ENCODE data around the gene SCO2.

SCO2 gene

GRCh38 chr22:50517495-50518260 lies 7.7 kb downstream of the SCO2 start:
- DNase-seq, result no peak

GRCh38 chr22:50516891-50517290 lies 8.5 kb downstream of the SCO2 start:
- DNase-seq, result no peak

- no peak for DNase-seq
Observed at GRCh38 chr22:50516068-50516467, 9.3 kb downstream of the SCO2 start.

- no peak for DNase-seq
Observed at GRCh38 chr22:50513175-50513574, 12.2 kb downstream of the SCO2 start.

- no peak for DNase-seq
Observed at GRCh38 chr22:50508897-50509296, 16.5 kb downstream of the SCO2 start.

GRCh38 chr22:50507991-50508884 lies 17.2 kb downstream of the SCO2 start, which contains the start of gene NCAPH2:
NCAPH2 (plus strand) TSS chr22:50508224; CDS start chr22:50508338, 114 bp downstream.
- peak; percentile 36 for DNase-seq

GRCh38 chr22:50507421-50507990 lies 17.9 kb downstream of the SCO2 start, which contains the start of gene LMF2:
LMF2 (minus strand) TSS chr22:50507702; CDS start chr22:50507675, 27 bp downstream.
- DNase-seq, result no peak

- DNase-seq, result peak; percentile 45
Observed at GRCh38 chr22:50506611-50507420, 18.6 kb downstream of the SCO2 start.

GRCh38 chr22:50505776-50506610 lies 19.4 kb downstream of the SCO2 start:
- peak; percentile 3 for DNase-seq

GRCh38 chr22:50505276-50505775 lies 20.1 kb downstream of the SCO2 start:
- DNase-seq, result no peak

- DNase-seq, result no peak
Observed at GRCh38 chr22:50504369-50505211, 20.8 kb downstream of the SCO2 start.

GRCh38 chr22:50503475-50504145 lies 21.8 kb downstream of the SCO2 start:
- no peak for DNase-seq

- DNase-seq, result no peak
Observed at GRCh38 chr22:50502628-50503474, 22.5 kb downstream of the SCO2 start.

- no peak for DNase-seq
Observed at GRCh38 chr22:50502096-50502495, 23.3 kb downstream of the SCO2 start.

- no peak for DNase-seq
Observed at GRCh38 chr22:50500452-50500851, 24.9 kb downstream of the SCO2 start.

GRCh38 chr22:50498322-50498890 lies 27.0 kb downstream of the SCO2 start:
- DNase-seq, result peak; percentile 7

GRCh38 chr22:50497093-50497492 lies 28.3 kb downstream of the SCO2 start:
- DNase-seq, result no peak

- DNase-seq, result no peak
Observed at GRCh38 chr22:50490531-50491308, 34.7 kb downstream of the SCO2 start.

All from NCI-H2081 treated with DMSO at 0.1 percent for 48 hours (cell line).